HG03432 (cell line): ENCODE measurements around the gene MRPS22.
"Not testable (repeated sequence)": the region's sequence is repeated elsewhere in the genome, so short reads cannot be mapped to it uniquely, and the experiment has no call there.

ENCODE experiments used
- ATAC-seq: cut with Tn5 transposase; IDR thresholded peaks from one replicate; pipeline ENCODE4 v1.9.1; 2021; ENCODE audit warnings: mild to moderate bottlenecking, moderate library complexity; ENCODE audit not compliant: unreplicated experiment

MRPS22 gene

DNA sequence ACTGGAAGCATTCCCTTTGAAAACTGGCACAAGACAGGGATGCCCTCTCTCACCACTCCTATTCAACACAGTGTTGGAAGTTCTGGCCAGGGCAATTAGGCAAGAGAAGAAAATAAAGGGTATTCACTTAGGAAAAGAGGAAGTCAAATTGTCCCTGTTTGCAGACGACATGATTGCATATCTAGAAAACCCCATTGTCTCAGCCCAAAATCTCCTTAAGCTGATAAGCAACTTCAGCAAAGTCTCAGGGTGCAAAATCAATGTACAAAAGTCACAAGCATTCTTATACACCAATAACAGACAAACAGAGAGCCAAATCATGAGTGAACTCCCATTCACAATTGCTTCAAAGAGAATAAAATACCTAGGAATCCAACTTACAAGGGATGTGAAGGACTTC is 9.1 kb upstream of the MRPS22 start:
- not testable (repeated sequence) for ATAC-seq

DNA sequence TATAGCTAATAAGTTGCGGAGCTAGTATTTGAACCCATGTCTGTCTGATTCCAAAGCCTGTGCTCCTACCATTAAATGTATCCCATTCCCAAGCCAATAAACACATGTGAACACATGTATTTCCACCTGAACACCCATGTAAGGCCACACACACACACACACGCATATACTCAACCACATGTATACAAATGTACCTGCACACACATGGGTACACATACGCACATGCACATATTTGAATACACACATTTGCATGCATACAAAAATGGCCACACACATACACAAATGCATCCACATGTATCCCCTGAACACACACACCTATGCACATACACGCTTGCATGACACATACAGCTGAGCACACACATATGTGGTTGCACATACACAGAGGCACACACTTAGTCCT is 5.4 kb upstream of the MRPS22 start:
- ATAC-seq: no peak

DNA sequence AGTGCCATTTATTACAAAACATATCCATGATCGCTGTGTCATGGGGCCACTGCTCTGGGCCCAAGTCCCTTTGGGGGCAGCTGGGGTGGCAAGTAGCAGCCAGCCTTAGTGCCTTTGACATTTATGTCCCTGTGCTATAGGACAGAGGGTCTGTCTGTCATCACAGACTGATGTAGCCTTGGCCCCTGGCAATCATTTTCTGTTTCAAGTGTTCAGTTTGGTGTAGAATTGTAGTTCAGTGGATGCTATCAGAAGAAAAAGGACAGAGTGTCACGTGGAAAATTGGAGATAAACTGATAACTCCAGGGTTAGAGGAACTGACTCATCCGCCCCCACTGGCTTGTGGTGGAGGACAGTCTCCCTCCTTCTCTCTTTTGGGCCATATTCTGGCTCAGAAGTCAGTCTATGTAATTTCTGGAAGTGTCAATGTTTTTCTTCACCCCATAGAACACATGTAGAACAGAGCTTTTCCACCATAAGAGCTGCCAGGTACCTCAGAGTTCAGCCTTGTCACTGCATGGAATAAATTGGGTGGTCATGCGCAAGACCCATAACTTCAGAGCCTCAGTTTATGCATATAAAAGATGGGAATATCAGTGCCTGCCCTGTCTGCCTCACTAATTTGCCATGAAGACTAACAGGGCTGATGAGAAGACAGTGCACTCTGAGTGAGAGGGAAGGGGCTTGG is 4.5 kb upstream of the MRPS22 start:
- ATAC-seq: no peak

DNA sequence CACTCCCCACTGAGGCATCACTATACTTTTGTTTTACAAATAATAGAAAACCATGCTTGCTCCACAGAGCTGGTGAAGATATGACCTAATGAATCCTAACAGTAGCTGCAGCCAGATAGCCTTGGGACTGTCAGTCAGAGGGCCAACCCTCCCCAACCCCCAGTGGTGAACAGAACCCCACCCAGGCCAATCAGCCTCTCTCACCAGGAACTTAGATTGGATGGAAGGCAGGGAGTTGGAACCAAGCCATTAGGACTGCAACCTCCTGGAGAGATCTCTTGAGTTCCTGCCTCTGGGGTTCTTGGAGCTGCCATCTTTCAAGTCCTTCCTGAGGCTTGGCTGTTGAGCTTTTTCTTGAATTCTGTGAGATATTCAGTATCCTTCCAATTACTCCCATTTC is 3.0 kb upstream of the MRPS22 start:
- no peak for ATAC-seq

DNA sequence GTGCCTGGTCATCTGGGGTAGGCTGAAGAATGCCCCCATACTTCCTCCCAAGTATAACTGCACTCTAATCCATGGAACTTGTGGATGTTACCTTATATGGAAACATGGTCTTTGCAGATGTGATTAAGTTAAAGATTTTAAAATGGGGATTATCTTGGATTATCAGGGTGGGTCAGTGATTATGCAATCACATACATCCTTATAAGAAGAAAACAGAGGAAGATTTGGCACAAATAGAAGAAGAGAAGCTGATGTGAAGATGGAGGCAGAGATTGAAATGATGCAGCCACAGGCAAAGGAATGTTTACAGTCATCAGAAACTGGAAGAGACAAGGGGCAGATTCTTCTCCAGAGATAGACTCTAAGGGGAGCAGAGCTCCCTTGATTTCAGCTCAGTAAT is 1.8 kb upstream of the MRPS22 start:
- ATAC-seq: no peak

DNA sequence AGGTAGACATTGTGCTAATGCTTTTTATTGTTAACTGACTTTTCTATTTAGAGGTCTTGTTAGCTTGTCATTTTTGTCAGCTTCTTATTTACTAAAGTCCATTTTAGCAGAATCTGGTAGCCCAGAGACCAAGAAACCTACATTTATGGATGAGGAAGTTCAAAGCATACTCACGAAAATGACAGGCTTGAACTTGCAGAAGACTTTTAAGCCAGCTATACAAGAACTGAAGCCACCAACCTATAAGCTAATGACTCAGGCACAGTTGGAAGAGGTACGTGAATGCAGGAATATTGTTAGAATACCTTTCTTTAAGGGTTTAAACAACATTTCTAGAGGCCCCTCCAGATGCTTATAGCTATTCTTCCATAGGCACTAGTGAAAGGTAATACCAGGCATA is 3.0 kb downstream of the MRPS22 start:
- ATAC-seq: no peak

DNA sequence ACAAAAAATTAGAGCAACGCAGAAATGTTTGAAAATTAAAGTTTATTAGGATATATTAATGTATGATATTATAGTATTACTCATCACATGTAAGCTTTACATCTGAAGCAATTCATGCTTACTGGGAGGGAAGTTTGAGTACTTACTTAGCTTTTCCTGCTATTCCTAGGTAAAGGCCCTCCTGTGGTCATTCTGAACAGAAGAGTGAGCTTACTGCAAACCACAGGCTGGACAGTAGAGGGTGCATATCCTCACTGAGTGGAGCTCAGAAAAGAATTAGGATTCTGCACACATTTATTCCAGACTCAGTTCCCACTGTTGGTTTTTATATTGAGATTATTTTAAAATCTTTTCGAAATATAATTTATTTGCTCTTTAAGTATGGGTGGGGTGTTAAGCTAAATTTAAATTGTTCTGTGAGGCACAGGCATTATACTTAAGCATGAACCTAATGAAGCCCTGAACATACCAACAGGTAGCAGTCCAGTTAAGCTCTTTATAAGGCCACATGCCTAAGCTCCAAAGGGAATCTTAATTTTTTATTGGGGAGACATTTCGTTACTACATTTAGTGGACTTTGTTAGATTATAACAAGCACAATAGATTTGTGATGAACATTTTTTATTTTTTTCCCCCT is 10.2 kb downstream of the MRPS22 start:
- peak; percentile 48 for ATAC-seq

DNA sequence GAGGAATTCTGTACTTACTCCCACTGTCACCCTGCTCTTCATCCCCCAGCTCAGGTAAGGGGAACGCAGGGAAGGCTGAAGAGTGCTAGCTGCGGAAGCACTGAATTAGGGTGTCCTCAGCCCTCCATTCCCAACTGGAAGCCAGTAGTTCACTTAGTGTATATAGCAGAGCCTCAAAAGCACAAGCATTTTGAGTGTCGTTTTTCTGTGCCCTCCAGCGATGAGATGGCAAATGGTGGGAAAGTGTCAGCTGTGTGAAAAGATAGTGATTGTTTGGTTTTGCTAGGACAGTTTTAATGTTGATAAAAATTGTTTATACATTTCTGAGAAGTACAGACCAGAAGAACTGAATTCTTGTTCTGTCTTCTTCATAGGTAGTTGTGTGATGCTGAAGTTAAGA is 10.8 kb downstream of the MRPS22 start:
- no peak for ATAC-seq

DNA sequence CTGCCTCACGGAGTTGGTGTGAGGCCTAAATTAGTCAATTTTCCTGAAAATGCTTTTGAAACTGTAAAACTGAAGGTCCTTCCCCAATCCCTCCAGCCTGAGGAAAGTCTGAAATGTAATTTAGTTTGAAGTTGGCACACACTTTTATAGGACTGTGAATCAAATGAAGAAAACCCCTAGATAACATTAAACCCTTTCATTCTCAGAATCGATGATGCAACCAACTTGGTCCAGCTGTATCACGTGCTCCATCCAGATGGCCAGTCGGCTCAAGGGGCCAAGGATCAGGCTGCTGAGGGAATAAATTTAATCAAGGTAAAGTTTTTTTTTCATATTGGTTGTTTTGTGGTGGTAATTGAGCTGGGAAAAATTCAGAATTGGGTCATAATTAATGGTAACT is 11.7 kb downstream of the MRPS22 start:
- ATAC-seq: no peak

DNA sequence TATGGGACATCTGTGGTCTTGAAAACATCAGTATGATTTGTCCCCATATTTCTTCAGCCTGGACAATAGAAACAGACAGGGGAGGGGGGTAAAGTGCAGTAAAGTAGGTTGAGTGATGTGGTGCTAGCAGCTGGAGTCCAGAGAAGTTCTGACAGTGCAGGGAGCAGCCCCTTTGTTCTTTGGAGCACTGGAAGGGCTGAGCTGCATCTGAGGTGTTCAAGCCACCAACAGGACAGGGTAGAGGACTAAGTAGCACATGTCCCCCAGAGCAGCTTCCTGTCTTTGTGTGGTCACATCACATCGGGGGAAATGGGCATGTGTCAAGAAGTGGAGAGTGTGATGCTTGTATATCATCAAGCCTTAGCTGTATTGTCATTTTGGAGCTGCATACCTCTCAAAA is 12.1 kb downstream of the MRPS22 start:
- ATAC-seq: no peak

DNA sequence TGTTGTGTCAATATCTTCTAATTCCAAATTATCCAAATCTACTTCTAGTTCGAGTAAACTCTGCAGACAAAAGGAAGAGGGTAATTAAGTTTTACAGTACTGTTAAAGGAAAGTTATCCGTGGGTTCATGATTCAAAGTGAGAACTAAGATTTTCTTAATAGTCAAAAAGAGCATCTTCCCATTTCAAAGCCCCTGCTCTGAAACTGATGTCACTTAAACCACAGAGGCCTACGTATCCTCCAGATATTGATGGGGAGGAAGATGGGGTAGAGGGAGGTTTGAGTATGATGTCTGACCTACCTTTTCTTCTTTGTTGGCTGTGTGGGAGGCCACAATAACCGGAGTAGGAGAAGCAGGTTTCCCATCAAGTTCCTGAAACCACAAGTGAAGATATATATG is 14.1 kb downstream of the MRPS22 start:
- ATAC-seq: peak; percentile 48

DNA sequence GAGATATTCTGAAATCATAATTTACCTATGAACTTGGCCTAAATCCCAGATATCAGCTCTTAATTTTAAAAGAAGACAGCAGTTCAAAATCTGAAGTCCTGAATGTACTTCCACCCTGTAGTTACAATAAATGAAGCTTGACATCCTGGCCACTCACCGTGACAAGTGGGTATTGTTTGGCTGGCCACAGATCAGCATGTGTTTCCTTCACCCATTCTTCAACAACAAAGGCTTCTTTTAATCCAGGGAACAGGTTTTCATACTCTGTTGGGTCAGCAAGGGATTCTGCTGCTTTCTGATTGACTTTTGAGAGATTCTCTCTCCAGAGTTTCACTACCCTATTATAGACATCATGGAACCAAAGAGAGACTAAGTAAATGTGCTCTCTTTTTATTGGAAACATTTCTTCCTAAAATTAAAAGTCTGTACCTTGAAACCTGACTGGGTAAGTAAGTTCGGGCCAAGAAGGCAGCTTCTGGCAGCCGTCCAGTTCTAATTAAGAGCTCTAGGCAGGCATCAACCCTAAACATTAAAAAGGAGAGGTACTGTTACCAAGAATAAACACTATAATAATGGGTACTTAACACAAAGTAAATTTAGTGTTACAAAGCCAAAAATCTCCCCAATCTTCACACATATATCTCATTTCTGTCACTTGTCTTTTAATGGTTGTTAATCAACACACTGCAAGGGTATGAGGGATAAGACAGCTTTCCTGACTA is 15.2 kb downstream of the MRPS22 start:
- no peak for ATAC-seq

DNA sequence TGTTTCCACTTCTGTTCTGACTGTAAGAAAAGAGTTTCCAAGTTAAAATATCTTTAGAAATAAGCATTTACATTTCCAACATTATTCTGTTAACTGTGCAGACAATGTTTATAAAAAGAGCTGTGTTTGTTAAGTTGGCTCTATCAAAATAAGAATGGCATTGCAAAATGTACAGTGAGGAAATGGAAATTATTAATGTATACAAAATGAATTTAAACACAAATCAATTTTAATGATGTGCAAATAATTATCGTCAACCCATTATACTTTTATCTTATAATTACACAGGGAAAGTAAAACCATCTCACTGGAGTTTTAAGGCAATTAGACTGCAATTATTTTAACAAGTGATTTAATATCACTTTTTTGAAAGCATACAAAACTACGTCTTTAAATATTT is 17.5 kb downstream of the MRPS22 start:
- no peak for ATAC-seq

DNA sequence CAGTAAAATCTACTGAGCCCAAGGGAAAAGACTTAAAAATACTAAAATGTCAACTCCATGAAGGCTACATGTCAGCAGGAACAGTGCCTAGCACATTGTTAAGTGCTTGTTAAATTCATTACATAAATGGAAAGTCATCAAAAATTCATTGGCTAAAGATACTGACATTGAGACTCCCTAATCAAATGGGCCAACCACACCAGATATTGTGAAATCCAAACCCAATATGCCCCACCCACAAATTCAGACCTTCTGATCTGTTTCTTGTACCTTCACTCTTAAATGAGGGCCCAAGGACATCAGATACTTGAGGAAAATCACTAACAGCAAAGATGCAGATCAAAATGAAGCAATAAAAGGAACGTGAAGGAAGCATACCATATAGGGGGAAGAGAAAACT is 20.7 kb downstream of the MRPS22 start:
- ATAC-seq: no peak

DNA sequence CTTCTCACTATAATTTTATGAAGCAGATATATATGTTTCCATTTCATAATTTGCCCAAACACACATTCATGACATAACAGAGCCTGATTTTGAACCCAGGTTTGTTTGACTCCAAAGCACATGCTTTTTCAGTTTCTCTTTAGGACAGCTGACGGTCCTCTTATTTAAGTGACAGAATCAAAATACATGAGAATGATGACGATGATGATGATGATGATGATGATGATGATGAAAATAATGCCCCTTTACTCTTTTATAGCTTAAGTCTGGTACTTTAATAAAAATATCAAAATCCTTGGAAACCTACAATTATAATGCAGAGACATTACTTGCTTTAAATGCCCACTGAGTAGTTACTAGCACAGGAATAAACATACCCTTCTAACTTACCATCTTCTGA is 30.3 kb downstream of the MRPS22 start:
- no peak for ATAC-seq

DNA sequence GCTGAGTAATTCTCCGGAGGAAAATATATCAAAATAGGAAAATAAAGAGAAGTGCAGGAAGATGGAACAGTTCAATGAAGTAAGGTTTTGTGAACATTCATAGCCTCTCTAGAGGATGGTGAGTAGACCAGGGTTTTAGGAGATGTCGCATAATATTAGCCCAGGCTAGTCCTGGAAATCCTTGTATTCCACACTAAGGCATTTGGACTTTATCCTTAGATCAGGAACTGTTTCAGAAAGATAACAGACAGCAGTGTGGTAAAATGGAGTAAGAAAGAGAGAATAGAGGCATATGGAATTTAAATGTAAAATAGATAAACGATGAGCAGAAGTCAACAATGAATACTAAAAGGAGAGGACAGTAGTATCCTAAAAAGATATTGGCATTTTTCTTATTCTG is 33.6 kb downstream of the MRPS22 start:
- ATAC-seq: no peak

DNA sequence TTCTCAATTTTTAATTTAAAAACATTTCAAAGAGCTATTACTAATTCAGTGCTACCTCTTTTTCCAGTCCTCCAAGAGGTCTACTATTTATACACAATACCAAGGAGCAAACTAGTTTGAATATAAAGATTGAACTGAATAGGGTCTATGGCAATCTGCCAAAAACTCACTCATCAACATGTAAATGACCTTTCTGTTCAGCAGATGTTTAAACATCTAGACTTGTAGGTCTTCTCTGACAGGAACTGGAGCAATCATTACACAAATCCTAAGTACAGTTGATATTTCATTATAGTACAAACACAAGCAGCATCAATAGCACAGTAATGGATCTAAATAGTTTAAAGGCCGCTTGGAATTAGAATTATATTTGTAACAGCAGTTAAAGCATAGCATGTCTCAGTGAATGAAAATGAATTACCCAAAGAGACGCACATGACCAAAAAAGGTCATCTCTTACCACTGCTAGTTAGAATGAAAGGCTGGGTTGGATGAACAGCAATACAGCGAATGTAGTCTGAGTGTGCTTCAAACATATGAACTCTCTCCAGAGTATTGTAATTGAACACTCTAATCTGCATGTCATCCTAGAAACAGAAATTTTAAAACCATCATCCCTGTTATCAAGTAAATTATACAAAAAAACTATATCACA is 34.9 kb downstream of the MRPS22 start:
- no peak for ATAC-seq

DNA sequence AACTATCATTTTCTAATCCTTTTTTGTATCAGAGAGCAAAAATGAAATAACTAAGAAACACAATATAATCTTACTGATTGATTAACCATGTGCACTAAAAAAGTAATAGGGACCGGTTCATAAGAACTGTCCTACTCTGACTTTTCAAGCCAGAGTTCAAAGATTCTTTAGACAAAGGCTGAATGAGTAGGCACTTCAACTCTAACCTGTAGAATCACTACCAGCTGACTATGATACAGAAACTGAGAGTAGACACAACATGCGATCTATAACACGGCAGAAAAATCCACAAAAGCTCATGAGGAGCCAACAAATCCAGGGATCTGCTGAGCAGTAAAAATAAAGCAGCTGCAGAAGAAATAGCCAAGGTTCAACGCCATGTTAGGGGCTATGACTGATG is 36.8 kb downstream of the MRPS22 start:
- ATAC-seq: no peak

DNA sequence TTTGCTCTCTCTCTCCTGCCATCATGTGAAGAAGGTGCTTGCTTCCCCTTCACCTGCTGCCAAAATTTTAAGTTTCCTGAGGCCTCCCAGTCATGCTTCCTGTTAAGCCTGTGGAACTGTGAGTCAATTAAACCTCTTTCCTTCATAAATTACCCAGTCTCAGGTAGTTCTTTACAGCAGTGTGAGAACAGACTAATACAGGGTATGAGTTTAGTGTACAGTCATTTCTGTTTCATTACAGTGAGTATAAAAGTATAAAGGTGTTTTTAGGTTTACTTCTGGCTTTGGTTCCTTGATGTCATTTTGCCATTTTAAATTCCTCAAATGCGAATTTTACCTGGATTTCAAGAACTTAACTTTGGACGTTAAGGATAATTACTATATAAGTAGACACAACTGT is 38.5 kb downstream of the MRPS22 start:
- not testable (repeated sequence) for ATAC-seq

DNA sequence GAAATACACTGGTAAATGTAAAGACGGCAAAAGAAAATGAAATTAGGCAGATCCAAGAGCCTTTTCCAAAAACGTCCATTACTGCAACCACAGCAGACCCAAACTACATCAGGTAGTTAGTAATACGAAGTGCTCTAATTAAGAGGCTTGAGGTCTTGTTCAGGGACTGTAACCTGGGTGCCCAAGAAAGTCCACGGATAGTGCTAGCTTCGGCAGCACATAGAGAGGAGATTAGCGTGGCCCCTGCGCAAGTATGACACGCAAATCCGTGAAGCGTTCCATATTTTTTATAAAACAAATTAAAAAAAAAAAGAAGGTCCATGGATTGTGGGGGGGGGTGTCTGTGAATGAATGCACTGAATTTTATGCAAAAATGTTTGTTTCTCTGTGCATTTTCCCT is 44.3 kb downstream of the MRPS22 start:
- no peak for ATAC-seq

DNA sequence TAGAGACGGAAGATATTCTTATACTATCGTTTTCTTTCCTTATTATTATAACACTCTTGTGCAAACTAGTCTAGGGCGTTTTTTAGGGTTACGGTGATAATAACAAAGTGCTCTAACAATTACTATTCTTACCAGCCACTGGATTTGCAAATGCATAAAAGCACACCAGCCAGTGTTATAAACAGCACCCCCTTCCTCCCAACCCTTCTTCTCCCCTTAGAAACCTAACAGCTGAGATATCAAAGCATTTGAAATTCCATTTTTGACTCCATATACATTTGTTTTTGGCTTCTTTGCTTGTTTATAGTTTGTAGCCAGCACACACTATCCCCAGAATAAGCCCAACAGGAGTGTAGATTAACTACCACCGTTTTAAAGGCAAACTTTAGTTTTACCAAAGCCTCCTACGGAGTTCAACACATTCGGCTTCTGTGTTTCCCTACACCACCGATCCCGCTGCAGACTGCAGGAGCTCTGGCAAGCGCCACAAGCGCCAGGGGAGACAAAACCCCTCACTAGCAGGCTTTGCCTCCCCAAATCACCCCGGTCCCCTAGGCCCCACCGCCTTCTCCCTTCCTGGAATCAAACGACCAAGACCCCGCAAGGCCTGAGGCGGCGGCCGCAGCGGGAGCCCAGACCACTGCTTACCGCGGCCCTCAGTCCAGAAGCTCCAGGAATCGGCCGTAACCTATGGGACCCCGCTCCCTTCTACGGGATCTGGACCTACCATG is 45.2 kb downstream of the MRPS22 start:
- peak; percentile 39 for ATAC-seq
